Activated T-cell treated with anti-CD3 and anti-CD28 coated beads for 4 hours (primary cell): ENCODE data around the gene KCNG2.

ENCODE experiments used
- DNase-seq: peaks from one replicate; pipeline ENCODE4 v3.0.0-alpha.2; 2020

Gene KCNG2

DNA sequence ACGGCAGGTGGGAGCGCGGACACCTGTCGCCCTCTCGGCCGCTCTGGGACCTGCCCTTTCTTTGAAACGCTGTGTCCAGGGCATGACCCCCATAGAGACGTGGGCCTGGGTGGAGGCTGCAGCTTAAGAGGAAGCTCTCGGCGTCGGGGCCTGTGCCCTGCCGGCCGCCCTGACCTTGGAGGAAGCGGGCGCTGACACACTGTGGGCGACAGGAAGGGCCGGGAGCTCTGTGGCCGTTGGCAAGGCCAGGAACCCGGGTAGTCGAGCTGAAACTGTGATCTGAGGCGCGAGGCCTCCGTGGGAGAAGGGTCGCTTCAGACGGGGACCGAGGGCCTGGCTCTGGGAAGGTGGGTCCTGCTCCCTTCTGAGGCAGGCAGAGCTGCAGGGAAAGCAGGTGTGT, 28.2 kb downstream of the KCNG2 start:
- no peak for DNase-seq

DNA sequence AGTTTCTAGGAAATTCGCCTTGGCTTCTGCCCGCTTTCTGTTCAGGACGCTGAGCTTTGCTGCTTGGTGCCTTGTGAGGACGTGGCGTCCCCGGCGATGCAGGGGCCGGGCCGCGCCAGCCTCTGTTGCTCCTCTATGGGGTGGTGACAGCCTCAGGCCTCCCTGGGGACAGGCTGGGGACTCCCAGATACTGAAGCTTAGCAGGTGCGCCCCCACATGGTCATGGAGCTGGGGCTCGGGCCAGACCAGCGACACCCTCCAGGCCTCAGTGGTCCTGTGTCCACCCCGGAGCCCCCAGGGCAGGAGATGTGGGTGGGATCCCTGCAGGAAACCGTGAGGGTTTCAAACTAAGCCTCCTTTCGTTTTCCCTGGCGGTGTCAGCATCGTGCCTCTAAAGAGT, 29.2 kb downstream of the KCNG2 start:
- DNase-seq, result no peak

DNA sequence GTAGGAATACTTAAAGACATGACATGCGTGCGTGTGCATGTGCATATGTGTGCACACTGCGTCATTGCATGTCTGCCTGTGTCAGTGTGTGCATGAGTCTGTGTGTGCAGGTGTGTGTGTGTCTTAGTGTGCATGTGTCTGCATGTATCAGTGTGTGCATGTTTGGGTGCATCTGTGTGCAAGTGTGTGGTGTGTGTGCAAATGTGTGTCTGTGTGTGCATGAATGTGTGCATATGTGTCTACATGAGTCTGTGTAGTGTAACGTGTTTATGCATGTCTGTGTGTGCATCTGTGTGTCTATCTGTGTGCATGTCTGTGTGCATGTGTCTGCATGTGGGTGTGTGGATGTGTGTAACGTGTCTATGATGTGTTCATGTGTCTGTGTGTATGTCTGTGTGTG, 30.5 kb downstream of the KCNG2 start:
- DNase-seq, result no peak

GRCh38 chr18:79829136-79829854, 31.6 kb downstream of the KCNG2 start:
- no peak for DNase-seq

DNA sequence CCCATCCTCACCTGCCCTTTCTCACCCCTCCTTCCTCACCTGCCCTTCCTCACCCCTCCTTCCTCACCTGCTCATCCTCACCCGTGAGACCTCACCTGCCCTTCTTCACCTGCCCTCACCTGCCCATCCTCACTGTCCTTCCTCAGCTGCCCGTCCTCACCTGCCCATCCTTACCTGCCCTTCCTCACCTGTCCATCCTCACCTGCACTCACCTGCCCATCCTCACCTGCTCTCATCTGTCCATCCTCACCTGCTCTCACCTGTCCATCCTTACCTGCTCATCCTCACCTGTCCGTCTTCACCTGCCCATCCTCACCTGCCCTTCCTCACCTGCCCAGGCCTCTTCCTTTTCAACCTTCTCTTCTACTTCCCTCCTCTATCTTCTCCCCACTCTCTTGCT, 34.4 kb downstream of the KCNG2 start:
- DNase-seq, result no peak

DNA sequence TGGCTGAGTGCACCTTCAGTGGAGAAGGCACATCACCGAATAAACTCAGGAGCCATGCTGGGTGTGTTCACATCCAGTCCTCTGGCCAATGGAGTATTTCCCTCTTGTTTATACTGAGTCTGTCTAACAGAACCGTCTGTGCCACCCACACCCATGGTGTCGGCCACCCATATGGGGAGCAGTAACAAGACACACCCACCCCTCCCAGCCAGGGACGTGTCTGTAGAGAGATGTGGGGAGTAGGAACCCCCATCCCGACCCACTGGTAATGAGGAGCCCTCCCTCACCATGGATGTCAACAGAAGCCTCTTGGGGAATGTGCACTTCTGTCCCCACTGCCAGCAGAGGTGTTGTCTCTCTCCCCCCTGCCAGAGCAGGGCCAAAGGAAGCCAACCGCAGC, 37.1 kb downstream of the KCNG2 start:
- DNase-seq, result no peak

GRCh38 chr18:79841936-79842335, 44.2 kb downstream of the KCNG2 start:
- no peak for DNase-seq

- no peak for DNase-seq
These were observed 47.3 kb downstream of the KCNG2 start for GRCh38 chr18:79844999-79845563.

DNA sequence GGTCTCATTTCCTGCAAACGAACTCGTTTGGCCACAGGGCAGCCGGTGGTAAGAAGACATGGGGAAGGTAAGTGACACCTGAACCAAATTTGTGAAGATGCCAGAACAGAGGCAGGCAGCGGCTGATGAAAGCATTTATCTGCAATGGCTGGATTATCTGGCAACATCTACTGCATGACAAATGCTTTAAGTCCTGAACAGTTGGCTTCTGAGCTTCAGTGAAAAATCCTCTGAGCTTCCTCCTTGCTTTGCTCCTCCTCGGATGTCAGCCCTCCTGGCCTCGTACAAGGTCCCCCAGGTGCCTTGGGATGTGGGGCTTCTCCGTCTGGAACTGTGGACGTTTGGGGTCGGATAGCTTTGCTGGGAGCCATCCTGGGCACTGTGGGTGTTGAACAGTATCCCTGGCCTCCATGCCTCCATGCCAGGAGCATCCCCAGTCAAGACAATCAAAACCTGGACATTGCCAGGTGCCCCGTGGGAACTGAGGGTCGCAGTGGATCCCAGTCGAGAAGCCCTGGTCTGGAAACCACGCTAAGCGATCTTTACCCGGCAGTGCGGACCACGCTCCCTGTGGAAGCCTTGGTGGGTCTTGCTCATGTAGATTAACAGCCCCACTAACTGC, 49.3 kb downstream of the KCNG2 start:
- DNase-seq, result no peak

- DNase-seq, result no peak
These were observed 50.0 kb downstream of the KCNG2 start for GRCh38 chr18:79847606-79848293.

DNA sequence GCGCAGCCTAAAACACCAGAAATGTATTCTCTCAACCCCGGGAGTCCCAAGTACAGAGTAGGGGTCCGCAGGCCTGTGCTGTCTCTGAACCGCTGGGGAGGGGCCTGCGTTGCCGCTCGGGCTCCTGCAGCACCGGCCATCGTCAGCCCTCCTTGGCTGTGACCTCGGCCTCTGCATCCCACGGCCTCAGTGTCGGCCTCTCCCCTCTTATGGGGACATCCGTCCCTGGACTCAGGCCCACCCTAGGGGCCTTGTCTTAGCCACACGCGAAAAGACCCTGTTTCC, 50.5 kb downstream of the KCNG2 start:
- no peak for DNase-seq

GRCh38 chr18:79848579-79849327, 51.0 kb downstream of the KCNG2 start:
- DNase-seq, result no peak

DNA sequence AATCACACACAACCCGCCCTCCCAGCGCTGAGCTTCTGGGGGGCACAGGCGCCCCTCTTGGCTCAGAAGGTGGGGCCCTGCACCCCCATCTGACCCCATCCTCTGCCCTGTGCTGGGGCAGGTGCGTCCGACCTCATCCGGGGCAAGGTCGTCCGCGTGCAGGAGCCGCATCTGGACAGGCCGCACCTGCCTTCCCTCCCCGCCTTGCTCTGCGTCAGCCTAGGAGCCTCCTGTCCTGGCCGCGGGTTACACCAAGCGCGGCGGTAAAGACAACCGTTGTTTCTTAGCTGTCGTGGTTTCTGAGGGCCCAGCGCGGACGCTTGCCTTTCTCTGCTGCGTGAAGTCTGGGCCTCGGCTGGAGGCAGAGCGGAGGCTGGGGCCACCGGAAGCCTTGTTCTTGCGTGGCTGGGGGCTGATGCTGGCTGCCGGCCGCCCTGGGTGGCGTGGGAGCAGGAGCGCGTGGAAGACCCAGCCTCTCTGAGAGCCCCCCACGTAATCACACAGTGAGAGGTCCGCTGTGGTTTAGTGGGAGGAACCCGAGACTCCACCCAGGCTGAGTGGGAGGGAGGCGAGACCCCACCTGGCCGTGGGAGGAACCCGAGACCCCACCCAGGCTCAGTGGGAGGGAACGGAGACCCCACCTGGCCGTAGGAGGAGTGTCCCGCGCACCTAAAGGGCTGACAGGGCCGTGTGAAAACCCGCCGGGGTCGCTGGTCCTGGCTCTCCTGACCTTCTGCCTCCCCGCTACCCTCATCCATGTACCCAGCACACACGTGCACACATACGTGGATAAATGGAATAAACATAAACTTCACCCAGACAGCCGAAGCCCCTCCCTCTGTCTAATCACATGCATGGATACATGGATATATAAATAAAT, 51.8 kb downstream of the KCNG2 start:
- no peak for DNase-seq

GRCh38 chr18:79850731-79851130, 53.0 kb downstream of the KCNG2 start:
- no peak for DNase-seq

DNA sequence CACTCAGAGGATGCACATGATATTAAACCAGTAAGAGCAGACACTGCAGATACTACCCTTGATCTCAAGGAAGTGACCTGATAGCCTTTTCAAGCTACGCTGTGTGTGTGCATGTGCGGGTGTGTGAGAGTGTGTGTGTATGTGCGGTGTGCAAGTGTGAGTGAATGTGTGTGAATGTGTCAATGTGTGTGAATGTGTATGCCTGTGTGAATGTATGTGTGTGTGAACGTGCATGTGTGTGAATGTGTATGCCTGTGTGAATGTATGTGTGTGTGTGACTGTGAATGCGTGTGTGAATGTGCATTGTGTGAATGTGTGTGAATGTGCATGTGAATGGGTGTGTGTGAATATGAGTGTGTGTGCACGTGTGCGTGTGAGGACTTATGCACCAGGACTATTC, 53.8 kb downstream of the KCNG2 start:
- no peak for DNase-seq

GRCh38 chr18:79851950-79852349, 54.2 kb downstream of the KCNG2 start:
- no peak for DNase-seq

GRCh38 chr18:79852561-79853302, 55.0 kb downstream of the KCNG2 start:
- no peak for DNase-seq

GRCh38 chr18:79853303-79853992, 55.7 kb downstream of the KCNG2 start:
- no peak for DNase-seq

- no peak for DNase-seq
These were observed 56.2 kb downstream of the KCNG2 start for GRCh38 chr18:79853993-79854364.

- DNase-seq, result no peak
These were observed 57.6 kb downstream of the KCNG2 start for GRCh38 chr18:79855147-79855933.
